ENCODE results near the gene ZNF195. TPM values are rescaled to one million over a fixed set of nuclear protein-coding genes. Genes with fewer than 3 reads are reported as not detected.
"Not testable (repeated sequence)": the region's sequence is repeated elsewhere in the genome, so short reads cannot be mapped to it uniquely, and the experiment has no call there.

ZNF195 gene
- total RNA-seq, 1 donor from 2014 or later: 22.9 TPM

GRCh38 chr11:3417047-3417446, 38.1 kb upstream of the ZNF195 start:
- not testable (repeated sequence) for H3K36me3 ChIP-seq (ENCODE audit: control insufficient read depth, insufficient read depth, low read length); H3K27me3 ChIP-seq (ENCODE audit: control insufficient read depth, insufficient read depth, low read length); H3K4me3 ChIP-seq (ENCODE audit: low read depth, low read length); FAIRE-seq
- peak; percentile 14 for DNase-seq (ENCODE audit: low read depth)
- TF ChIP-seq CTCF (IDR thresholded peaks at IDR 0.05; ENCODE audit: insufficient read depth, low read length, severe bottlenecking): peak; percentile 38

- H3K4me3 ChIP-seq (ENCODE audit: low read depth, low read length); H3K27me3 ChIP-seq (ENCODE audit: control insufficient read depth, insufficient read depth, low read length); FAIRE-seq; DNase-seq (ENCODE audit: low read depth); H3K36me3 ChIP-seq (ENCODE audit: control insufficient read depth, insufficient read depth, low read length): not testable (repeated sequence)
Measured at GRCh38 chr11:3415301-3415700, 36.4 kb upstream of the ZNF195 start.

GRCh38 chr11:3413666-3414065, 34.7 kb upstream of the ZNF195 start:
- not testable (repeated sequence) for H3K36me3 ChIP-seq (ENCODE audit: control insufficient read depth, insufficient read depth, low read length); H3K4me3 ChIP-seq (ENCODE audit: low read depth, low read length); H3K27me3 ChIP-seq (ENCODE audit: control insufficient read depth, insufficient read depth, low read length); FAIRE-seq; DNase-seq (ENCODE audit: low read depth)

GRCh38 chr11:3412837-3413236, 33.9 kb upstream of the ZNF195 start:
- TF ChIP-seq CTCF (IDR thresholded peaks at IDR 0.05; ENCODE audit: insufficient read depth, low read length, severe bottlenecking): no peak
- Histone ChIP-seq H3K27me3 (ENCODE audit: control insufficient read depth, insufficient read depth, low read length) (no peaks in the 10 kb centered on the region), H3K36me3 (ENCODE audit: control insufficient read depth, insufficient read depth, low read length) (no peaks in the 10 kb centered on the region), H3K4me3 (ENCODE audit: low read depth, low read length) (no peak overlapping the region)
- FAIRE-seq: no peak
- no peak for DNase-seq (ENCODE audit: low read depth)

- TF ChIP-seq CTCF (IDR thresholded peaks at IDR 0.05; ENCODE audit: insufficient read depth, low read length, severe bottlenecking): peak; percentile 75
- not testable (repeated sequence) for H3K4me3 ChIP-seq (ENCODE audit: low read depth, low read length); H3K27me3 ChIP-seq (ENCODE audit: control insufficient read depth, insufficient read depth, low read length); H3K36me3 ChIP-seq (ENCODE audit: control insufficient read depth, insufficient read depth, low read length); FAIRE-seq
- peak; percentile 52 for DNase-seq (ENCODE audit: low read depth)
Measured at GRCh38 chr11:3408722-3409121, 29.8 kb upstream of the ZNF195 start.

GRCh38 chr11:3408058-3408605, 29.2 kb upstream of the ZNF195 start:
- not testable (repeated sequence) for DNase-seq (ENCODE audit: low read depth); H3K36me3 ChIP-seq (ENCODE audit: control insufficient read depth, insufficient read depth, low read length); H3K4me3 ChIP-seq (ENCODE audit: low read depth, low read length); FAIRE-seq; H3K27me3 ChIP-seq (ENCODE audit: control insufficient read depth, insufficient read depth, low read length)

- H3K4me3 ChIP-seq (ENCODE audit: low read depth, low read length); FAIRE-seq; H3K36me3 ChIP-seq (ENCODE audit: control insufficient read depth, insufficient read depth, low read length); H3K27me3 ChIP-seq (ENCODE audit: control insufficient read depth, insufficient read depth, low read length); DNase-seq (ENCODE audit: low read depth): not testable (repeated sequence)
Measured at GRCh38 chr11:3406937-3407336, 28.0 kb upstream of the ZNF195 start.

GRCh38 chr11:3406223-3406875, 27.4 kb upstream of the ZNF195 start:
- H3K27me3 ChIP-seq (ENCODE audit: control insufficient read depth, insufficient read depth, low read length); H3K4me3 ChIP-seq (ENCODE audit: low read depth, low read length); H3K36me3 ChIP-seq (ENCODE audit: control insufficient read depth, insufficient read depth, low read length); FAIRE-seq: not testable (repeated sequence)
- DNase-seq (ENCODE audit: low read depth): peak; percentile 17

- H3K4me3 ChIP-seq (ENCODE audit: low read depth, low read length); H3K36me3 ChIP-seq (ENCODE audit: control insufficient read depth, insufficient read depth, low read length); DNase-seq (ENCODE audit: low read depth); H3K27me3 ChIP-seq (ENCODE audit: control insufficient read depth, insufficient read depth, low read length); FAIRE-seq: not testable (repeated sequence)
Measured at GRCh38 chr11:3404076-3404925, 25.4 kb upstream of the ZNF195 start.

- H3K36me3 ChIP-seq (ENCODE audit: control insufficient read depth, insufficient read depth, low read length); DNase-seq (ENCODE audit: low read depth); H3K4me3 ChIP-seq (ENCODE audit: low read depth, low read length); H3K27me3 ChIP-seq (ENCODE audit: control insufficient read depth, insufficient read depth, low read length); FAIRE-seq: not testable (repeated sequence)
Measured at GRCh38 chr11:3402861-3403250, 23.9 kb upstream of the ZNF195 start.

- not testable (repeated sequence) for DNase-seq (ENCODE audit: low read depth); FAIRE-seq; H3K36me3 ChIP-seq (ENCODE audit: control insufficient read depth, insufficient read depth, low read length); H3K4me3 ChIP-seq (ENCODE audit: low read depth, low read length); H3K27me3 ChIP-seq (ENCODE audit: control insufficient read depth, insufficient read depth, low read length)
Measured at GRCh38 chr11:3402181-3402860, 23.4 kb upstream of the ZNF195 start.
